HepG2 (cell line): ENCODE measurements around the gene RMI1. TPM values are rescaled to one million over a fixed set of nuclear protein-coding genes. Genes with fewer than 3 reads are reported as not detected.

Source experiments
- ATAC-seq: fragments of 200-7000 bp; cut with Tn5 transposase; 3 replicates; pipeline ENCODE4 v1.9.1; 2020; ENCODE audit warnings: mild to moderate bottlenecking, moderate library complexity
- BruUV-seq: library from RNA; stranded (reverse); fragments of 400-500 nt; replicated peaks from 2 replicates; lab custom pipeline; 2021; lab: Mats Ljungman, UMichigan
- CTCF ChIA-PET: fragments of 300-600 bp; formaldehyde crosslinking; extraction: SDS; loops from one replicate; lab custom pipeline; 2021; ENCODE audit warnings: low total read pairs, inconsistent platforms, low intra/inter-chr PET ratio; lab: Yijun Ruan, JAX
- POLR2A ChIA-PET: fragments of 350-600 bp; sonication (Branson Sonifier 250); formaldehyde crosslinking; loops from one replicate; lab custom pipeline; 2020; ENCODE audit warnings: antibody characterized with exemption, inconsistent platforms; lab: Yijun Ruan, JAX
- DNase-seq: peaks from one replicate; pipeline ENCODE4 v3.0.0-alpha.2; 2015; ENCODE audit warnings: low spot score
- FAIRE-seq: peaks from 3 replicates; lab custom pipeline; 2011; peaks lifted over from hg19 to GRCh38; lab: Jason Lieb, UNC
- H2AFZ ChIP-seq: one replicate; pipeline ENCODE4 v1.6.1; 2011; ENCODE audit warnings: low read length, inconsistent platforms
- H3K27ac ChIP-seq: fragments of 300-600 bp; 3 replicates; pipeline ENCODE4 v1.8.0; 2011; ENCODE audit warnings: mixed run types, mild to moderate bottlenecking, mixed read lengths, low read length, inconsistent platforms; ENCODE audit not compliant: insufficient read depth; ENCODE audit errors: extremely low read length
- H3K27me3 ChIP-seq, 2 experiments: fragments of 200-600 bp in 1 of 2; 2 replicates in 1 of 2; 3 replicates in 1 of 2; pipeline versions ENCODE4 v1.6.0 to v1.8.0; 2011; ENCODE audit warnings: low read length in 2 of 2, mild to moderate bottlenecking in 2 of 2, moderate library complexity in 2 of 2, inconsistent platforms in 1 of 2; ENCODE audit not compliant: insufficient read depth in 2 of 2, control insufficient read depth in 1 of 2
- H3K36me3 ChIP-seq, 2 experiments: fragments of 200-600 bp in 1 of 2; replicated peaks in 1 of 2; 2 replicates in 1 of 2; 3 replicates in 1 of 2; pipeline versions ENCODE4 v1.5.1 to v1.8.0; 2011; ENCODE audit warnings: low read length in 2 of 2, inconsistent platforms in 1 of 2; ENCODE audit not compliant: insufficient read depth in 2 of 2, control insufficient read depth in 1 of 2
- H3K4me1 ChIP-seq: 2 replicates; pipeline ENCODE4 v1.5.1; 2012; ENCODE audit warnings: low read length, inconsistent platforms; ENCODE audit not compliant: insufficient read depth
- H3K4me2 ChIP-seq: 2 replicates; pipeline ENCODE4 v1.6.0; 2011; ENCODE audit warnings: low read depth, low read length, inconsistent platforms
- H3K4me3 ChIP-seq, 3 experiments: fragments of 200-600 bp in 1 of 3; sonication (generic), shearing (Covaris generic) in 1 of 3; replicated peaks in 1 of 3; 2 replicates each; pipeline ENCODE4 v1.5.1; 2011 to 2016; ENCODE audit warnings: low read length in 3 of 3, inconsistent platforms in 2 of 3, low read depth in 2 of 3, mild to moderate bottlenecking in 2 of 3, control low read depth in 1 of 3, mixed read lengths in 1 of 3; ENCODE audit not compliant: insufficient read depth in 1 of 3
- H3K79me2 ChIP-seq: one replicate; pipeline ENCODE4 v1.6.1; 2011; ENCODE audit warnings: low read length, inconsistent platforms; ENCODE audit not compliant: insufficient read depth
- H3K9ac ChIP-seq: 2 replicates; pipeline ENCODE4 v1.6.0; 2011; ENCODE audit warnings: mild to moderate bottlenecking, low read depth, low read length, inconsistent platforms; ENCODE audit not compliant: insufficient read depth
- H3K9me3 ChIP-seq: 2 replicates; pipeline ENCODE4 v1.5.1; 2012; ENCODE audit warnings: mild to moderate bottlenecking, low read length
- H4K20me1 ChIP-seq: 2 replicates; pipeline ENCODE4 v1.6.0; 2011; ENCODE audit warnings: inconsistent platforms, mild to moderate bottlenecking, low read length, moderate library complexity; ENCODE audit not compliant: insufficient read depth
- CEBPB ChIP-seq: IDR thresholded peaks from 2 replicates; pipeline ENCODE4 v1.6.1; 2011; ENCODE audit warnings: low read depth, low read length, improper control_type of control experiment, borderline replicate concordance
- CHCHD3 ChIP-seq: sonication (generic); formaldehyde crosslinking; IDR thresholded peaks from 2 replicates; pipeline ENCODE4 v1.8.0; 2022; ENCODE audit warnings: mild to moderate bottlenecking, missing genetic modification reagents, moderate library complexity
- E2F5 ChIP-seq: sonication (generic); formaldehyde crosslinking; conservative IDR thresholded peaks from 2 replicates; pipeline ENCODE4 v1.4.0; 2020; ENCODE audit warnings: missing genetic modification reagents
- FOXP1 ChIP-seq, 2 experiments: fragments of 450-650 bp in 1 of 2; IDR thresholded peaks; 2 replicates each; pipeline ENCODE4 v1.6.1; 2017 to 2018; ENCODE audit warnings: antibody characterized with exemption in 1 of 2
- HIVEP1 ChIP-seq: sonication (generic); formaldehyde crosslinking; IDR thresholded peaks from 2 replicates; pipeline ENCODE4 v1.4.0; 2020; ENCODE audit warnings: mild to moderate bottlenecking, missing genetic modification reagents
- ONECUT2 ChIP-seq: sonication (generic); formaldehyde crosslinking; IDR thresholded peaks from 2 replicates; pipeline ENCODE4 v1.4.0; 2020; ENCODE audit warnings: missing genetic modification reagents
- SIN3A ChIP-seq: IDR thresholded peaks from 2 replicates; pipeline ENCODE4 v1.6.1; 2011; ENCODE audit warnings: low read depth, mild to moderate bottlenecking, control low read depth, low read length, borderline replicate concordance
- SIX1 ChIP-seq: sonication (generic); formaldehyde crosslinking; IDR thresholded peaks from 2 replicates; pipeline ENCODE4 v1.4.0; 2020; ENCODE audit warnings: missing genetic modification reagents, borderline replicate concordance
- SMAD3 ChIP-seq: sonication (generic); formaldehyde crosslinking; IDR thresholded peaks from 2 replicates; pipeline ENCODE4 v1.4.0; 2020; ENCODE audit warnings: missing genetic modification reagents
- TAF1 ChIP-seq: sonication (generic); formaldehyde crosslinking; IDR thresholded peaks from 2 replicates; pipeline ENCODE4 v1.4.0; 2020; ENCODE audit warnings: missing genetic modification reagents
- ZFP36L1 ChIP-seq: sonication (generic); formaldehyde crosslinking; IDR thresholded peaks from 2 replicates; pipeline ENCODE4 v1.8.0; 2022; ENCODE audit warnings: mild to moderate bottlenecking, missing genetic modification reagents, moderate library complexity
- ZNF512 ChIP-seq: sonication (generic); formaldehyde crosslinking; IDR thresholded peaks from 2 replicates; pipeline ENCODE4 v1.4.0; 2020; ENCODE audit warnings: mild to moderate bottlenecking, missing genetic modification reagents
- ZNF549 ChIP-seq: sonication (generic); formaldehyde crosslinking; IDR thresholded peaks from 2 replicates; pipeline ENCODE4 v1.5.0; 2020; ENCODE audit warnings: missing genetic modification reagents
- ZNF792 ChIP-seq: IDR thresholded peaks from 2 replicates; pipeline ENCODE4 v1.6.1; 2016
- in situ Hi-C: cut with HindIII; loops from 2 replicates; pipeline ENCODE4 v1.10.0; 2017; ENCODE audit warnings: low pct_unique_long_range_greater_than_20kb; ENCODE audit not compliant: extremely low pct_ligation_motif_present
- intact Hi-C: fragments of 100-400 bp; cut with micrococcal nuclease; formaldehyde crosslinking; loops from one replicate; pipeline ENCODE4 v1.10.0; 2022; ENCODE audit not compliant: unreplicated experiment
- polyA plus RNA-seq, 8 experiments: library from polyadenylated mRNA; depleted of rRNA in 3 of 8; stranded (reverse) in 7 of 8; unstranded in 1 of 8; fragments of >200 nt; fragmentation: Illumina TruSeq in 4 of 8; extraction: Trizol in 4 of 8; gene quantifications; 2 replicates each; pipeline versions ENCODE4 v1.2.1 to v1.2.3, GENCODE V29; 2011 to 2016; ENCODE audit warnings: low read depth in 4 of 8, missing spikeins in 1 of 8, mixed read lengths in 1 of 8; ENCODE audit not compliant: insufficient read depth in 1 of 8
- total RNA-seq, 5 experiments: library from RNA; depleted of rRNA; stranded (reverse); fragments of >200 nt; fragmentation: Illumina TruSeq; extraction: Trizol; gene quantifications; 2 replicates each; pipeline ENCODE4 v1.2.3, GENCODE V29; 2016; ENCODE audit warnings: low read depth in 1 of 5
- TF ChIP-seq, protein P1 (sequence below): sonication (generic); formaldehyde crosslinking; IDR thresholded peaks from 2 replicates; pipeline ENCODE4 v1.8.1; 2022; ENCODE audit warnings: mild to moderate bottlenecking, missing genetic modification reagents

RMI1 gene
- total and polyA plus RNA-seq, 2 of the 13 experiments (the other 11 are each of a cell fraction or from before 2014, with no cell fraction given) = 0.54 to 3.7 TPM

DNA sequence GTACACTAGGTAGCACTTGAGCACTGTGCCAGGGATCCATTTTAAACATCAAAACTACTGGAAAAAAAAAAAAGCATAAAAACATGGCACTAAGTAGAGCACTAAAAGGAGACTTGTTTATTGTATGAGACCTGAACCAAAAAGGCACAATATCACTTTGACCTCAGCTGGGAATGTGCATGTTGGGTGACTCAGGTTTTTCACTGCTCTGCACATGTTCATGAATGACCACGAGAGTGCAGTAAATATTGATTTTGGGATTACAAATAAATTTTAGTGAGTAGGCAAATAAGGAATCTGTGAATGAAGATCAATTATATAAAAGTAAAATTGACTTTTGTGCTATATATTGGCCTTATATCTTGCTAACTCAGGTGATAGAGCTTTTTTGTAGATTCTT, 11.8 kb downstream of the RMI1 start (continued):
- TF ChIP-seq FOXP1 (IDR thresholded peaks at IDR 0.05) (no peak), FOXP1 (CRISPR knock-in tag; IDR thresholded peaks at IDR 0.05) (peak; percentile 90), ZNF512 (CRISPR knock-in tag) (no peak), ZNF792 (CRISPR knock-in tag) (no peak), HIVEP1 (CRISPR knock-in tag) (no peak), CEBPB (no peak), SIX1 (peak; percentile 42; the same call in 1 of the 2 replicates), SMAD3 (CRISPR knock-in tag) (0 out of 2 replicates have a peak, but pooled peaks have one; percentile 64), SIN3A (no peak), ONECUT2 (peak; percentile 63)

GRCh38 chr9:83992901-83993300, 12.3 kb downstream of the RMI1 start:
- Histone ChIP-seq H3K4me2 (no peak overlapping the region), H4K20me1 (no peaks in the 10 kb centered on the region), H3K27me3 (no peaks in the 10 kb centered on the region), H3K79me2 (peaks cover 19% of the 10 kb centered on the region), H3K9ac (no peak overlapping the region), H3K36me3 (no peaks in the 10 kb centered on the region)
- BruUV-seq = no TSS peak
- FAIRE-seq = no peak
- ChIA-PET CTCF (interaction anchor here (1.0 kb wide), 1 partner anchor 268 kb away, joined by 3 read pairs; no protein-coding TSS in a partner anchor), POLR2A (interaction anchor here (1.2 kb wide), 1 partner anchor 12 kb away, joined by 12 read pairs; the partner anchor contains the start of genes HNRNPK and RMI1)
- TF ChIP-seq TAF1 (CRISPR knock-in tag) (no peak), ZNF549 (CRISPR knock-in tag) (no peak), CEBPB (peak; percentile 44; the same call in 1 of the 2 replicates), CHCHD3 (CRISPR knock-in tag) (no peak), E2F5 (CRISPR knock-in tag) (no peak), ZFP36L1 (CRISPR knock-in tag) (no peak)
- TF ChIP-seq, protein P1, sequence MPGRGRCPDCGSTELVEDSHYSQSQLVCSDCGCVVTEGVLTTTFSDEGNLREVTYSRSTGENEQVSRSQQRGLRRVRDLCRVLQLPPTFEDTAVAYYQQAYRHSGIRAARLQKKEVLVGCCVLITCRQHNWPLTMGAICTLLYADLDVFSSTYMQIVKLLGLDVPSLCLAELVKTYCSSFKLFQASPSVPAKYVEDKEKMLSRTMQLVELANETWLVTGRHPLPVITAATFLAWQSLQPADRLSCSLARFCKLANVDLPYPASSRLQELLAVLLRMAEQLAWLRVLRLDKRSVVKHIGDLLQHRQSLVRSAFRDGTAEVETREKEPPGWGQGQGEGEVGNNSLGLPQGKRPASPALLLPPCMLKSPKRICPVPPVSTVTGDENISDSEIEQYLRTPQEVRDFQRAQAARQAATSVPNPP (CRISPR knock-in tag) = no peak
- TF ChIP-seq, all 625 proteins: peak for 1
- Histone ChIP-seq H3K27ac (peak overlapping the region; percentile 14), H3K4me1 (peaks cover 32% of the 10 kb centered on the region), H2AFZ (no peak overlapping the region), H3K4me3 (no peak overlapping the region), H3K9me3 (no peaks in the 10 kb centered on the region)
- DNase-seq (no peak), ATAC-seq (no peak)
- intact Hi-C loops = no loop called here
- in situ Hi-C loops = no loop called here
